Heart left ventricle (tissue), 13 donors: ENCODE data around the gene ADGRA1.

Experiments
- POLR2A ChIP-seq, 2 donors: fragments of 450-650 bp; IDR thresholded peaks; one replicate each; pipeline ENCODE4 v1.6.1; 2017; ENCODE audit warnings: antibody characterized with exemption in 2 of 2, mild to moderate bottlenecking in 2 of 2, moderate library complexity in 2 of 2
- TF ChIP-seq, protein P1 (sequence below), 12 donors: fragments of 200-600 bp; sonication (generic) in 4 of 12; IDR thresholded peaks; one replicate each; pipeline versions ENCODE4 v1.5.0 to v1.8.0; 2018 to 2022; ENCODE audit warnings: antibody characterized with exemption in 12 of 12, mild to moderate bottlenecking in 5 of 12
- donor health status: ischemic (EF 13 %, LVEDD 7.1; RV severe dilation, severe dysfunction).
- donor health status: DM: no; HTN: yes; CAD: no.
- donor health status: DM: no; HTN: no; CAD: no.
- donor health status: ischemic (EF 25% LVEDD 6.9; RV normal size, moderate dysfunction).
- donor health status: ischemic (EF 25% LVEDD 5.7; RV mildly dilated, moderate dysfunction).
- donor health status: ischemic (EF 35%, LVEDD 5.7; RV mildly dilated, moderate dysfunction).
- donor health status: nonischemic (EF 11% LVEDD 7.7; RV severe dilation, severe dysfunction).
- donor health status: DM: yes; HTN: yes; CAD: no.
- donor health status: PGD.
- donor health status: ischemic (EF 29% LVEDD 5.4; RV normal size, mild dysfunction).
- donor health status: nonischemic (EF 23%, LVEDD 6.1; RV moderate dilation, normal function).

DNA sequence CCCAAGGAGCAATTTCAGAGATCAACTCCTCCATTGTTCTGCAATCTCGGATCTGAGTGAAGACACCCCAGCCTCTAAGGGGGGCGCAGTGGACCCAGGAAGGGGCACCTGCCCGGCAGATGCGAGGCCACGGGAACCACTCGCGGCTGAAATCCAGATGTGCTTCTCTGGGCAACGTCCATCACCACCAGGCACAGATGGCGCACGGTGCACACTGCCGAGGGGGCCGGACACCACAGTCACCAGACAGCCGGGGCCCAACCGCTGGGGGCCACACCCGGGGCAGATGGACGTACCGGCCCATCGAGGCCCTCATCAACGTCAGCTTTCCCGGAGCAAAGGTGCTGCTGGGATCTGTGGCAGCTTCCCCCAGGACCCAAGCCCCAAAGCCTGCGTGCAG lies 16.9 kb upstream of the ADGRA1 start:
- TF ChIP-seq, protein P1, sequence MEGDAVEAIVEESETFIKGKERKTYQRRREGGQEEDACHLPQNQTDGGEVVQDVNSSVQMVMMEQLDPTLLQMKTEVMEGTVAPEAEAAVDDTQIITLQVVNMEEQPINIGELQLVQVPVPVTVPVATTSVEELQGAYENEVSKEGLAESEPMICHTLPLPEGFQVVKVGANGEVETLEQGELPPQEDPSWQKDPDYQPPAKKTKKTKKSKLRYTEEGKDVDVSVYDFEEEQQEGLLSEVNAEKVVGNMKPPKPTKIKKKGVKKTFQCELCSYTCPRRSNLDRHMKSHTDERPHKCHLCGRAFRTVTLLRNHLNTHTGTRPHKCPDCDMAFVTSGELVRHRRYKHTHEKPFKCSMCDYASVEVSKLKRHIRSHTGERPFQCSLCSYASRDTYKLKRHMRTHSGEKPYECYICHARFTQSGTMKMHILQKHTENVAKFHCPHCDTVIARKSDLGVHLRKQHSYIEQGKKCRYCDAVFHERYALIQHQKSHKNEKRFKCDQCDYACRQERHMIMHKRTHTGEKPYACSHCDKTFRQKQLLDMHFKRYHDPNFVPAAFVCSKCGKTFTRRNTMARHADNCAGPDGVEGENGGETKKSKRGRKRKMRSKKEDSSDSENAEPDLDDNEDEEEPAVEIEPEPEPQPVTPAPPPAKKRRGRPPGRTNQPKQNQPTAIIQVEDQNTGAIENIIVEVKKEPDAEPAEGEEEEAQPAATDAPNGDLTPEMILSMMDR (IDR thresholded peaks at IDR 0.05) = no peak
- no peak for TF ChIP-seq POLR2A (IDR thresholded peaks at IDR 0.05)
